DMS153 treated with DMSO at 0.1 percent for 48 hours (cell line): ENCODE data around the gene ENKD1.

Source experiments
- DNase-seq: peaks from one replicate; lab custom pipeline; 2025; ENCODE audit not compliant: unreplicated experiment; lab: John Stamatoyannopoulos, UW

Gene ENKD1

DNA sequence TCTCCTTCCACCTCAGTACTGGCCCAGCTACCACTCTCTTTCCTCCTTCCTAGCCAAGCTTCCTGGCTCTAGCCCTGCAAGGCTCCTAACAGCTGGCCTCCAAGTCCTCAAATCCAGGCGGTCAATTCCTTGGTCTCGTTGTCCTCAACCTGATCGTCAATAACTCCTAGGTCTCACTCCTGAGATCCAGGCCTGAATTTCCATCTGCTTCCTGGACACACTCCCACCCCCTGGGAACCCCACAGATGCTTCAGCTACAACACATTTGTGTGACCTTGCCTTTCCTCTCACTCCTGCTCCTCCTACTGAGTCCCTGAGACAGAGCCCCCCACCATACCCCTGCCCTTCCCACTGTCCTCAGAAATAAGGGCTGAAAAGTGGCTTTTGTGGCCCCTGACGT, 2.3 kb downstream of the ENKD1 start:
- no peak for DNase-seq

DNA sequence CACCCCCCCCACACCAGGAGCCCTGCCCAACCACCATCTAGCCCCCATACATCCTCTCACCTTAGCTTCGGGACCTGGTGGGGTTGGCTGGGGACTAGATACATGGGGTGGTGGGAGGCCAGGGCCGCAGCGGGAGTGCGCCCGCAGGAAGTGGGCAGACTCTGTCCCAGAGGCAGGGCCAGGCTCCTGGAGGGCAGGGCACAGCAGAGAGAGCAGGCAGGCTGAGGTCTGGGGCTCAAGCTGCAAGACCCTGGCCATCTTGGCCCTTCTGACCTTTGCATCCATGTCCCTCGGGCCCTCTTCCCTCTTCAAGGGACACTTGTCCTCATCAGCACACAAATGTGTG, 2.7 kb downstream of the ENKD1 start:
- no peak for DNase-seq

DNA sequence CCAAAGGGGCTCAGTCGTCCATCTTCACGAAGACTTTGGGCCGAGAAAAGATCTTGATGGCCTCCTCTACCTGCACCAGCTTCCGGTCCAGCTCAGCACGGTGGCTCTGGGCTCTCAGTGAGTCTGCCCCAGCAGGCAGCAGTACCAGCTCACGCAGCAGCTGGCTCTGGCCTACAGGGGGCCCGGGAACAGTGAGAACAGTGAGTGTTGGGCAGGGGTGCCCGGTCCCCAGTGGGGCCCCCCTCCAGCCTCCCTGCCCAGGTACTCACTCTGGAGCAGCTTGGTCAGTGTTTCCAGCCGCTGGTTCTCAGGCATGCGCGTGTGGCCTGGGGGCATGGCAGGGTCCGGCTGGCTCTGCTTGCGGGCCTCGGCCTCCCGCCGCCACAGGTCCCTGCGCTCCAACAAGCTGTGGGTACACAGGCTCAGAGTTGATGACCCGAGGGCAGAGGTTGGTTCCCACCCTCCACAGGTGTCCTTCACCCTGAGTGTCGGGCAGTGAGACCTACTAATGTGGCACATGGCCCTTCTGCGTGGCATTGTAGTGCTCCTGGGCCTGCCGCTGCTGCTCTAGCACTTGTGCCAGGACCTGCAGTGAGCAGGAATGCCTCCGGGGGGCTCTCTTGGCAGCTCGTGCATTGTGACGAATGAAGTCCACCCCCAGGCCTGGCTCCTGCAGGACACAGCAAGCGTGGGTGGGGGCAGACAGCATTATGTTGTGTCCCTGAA, 3.2 kb downstream of the ENKD1 start:
- no peak for DNase-seq

DNA sequence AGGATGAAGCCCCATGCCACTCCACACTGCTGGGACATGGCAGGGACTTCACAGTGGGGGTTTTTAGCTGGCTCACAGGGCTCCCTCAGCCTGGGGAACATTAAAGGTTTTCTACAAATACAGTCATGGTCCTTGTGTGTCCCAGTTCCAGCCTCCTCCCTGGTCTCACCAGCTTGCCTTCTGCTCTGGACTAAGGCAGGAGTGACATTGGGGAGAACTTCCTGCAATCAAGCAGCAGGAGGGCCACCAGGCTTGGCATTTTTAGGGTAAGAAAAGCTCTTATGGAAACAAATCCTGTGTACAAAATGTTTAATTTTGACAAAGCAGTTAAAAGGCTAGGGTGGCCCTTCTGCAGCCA, 3.9 kb downstream of the ENKD1 start:
- no peak for DNase-seq

DNA sequence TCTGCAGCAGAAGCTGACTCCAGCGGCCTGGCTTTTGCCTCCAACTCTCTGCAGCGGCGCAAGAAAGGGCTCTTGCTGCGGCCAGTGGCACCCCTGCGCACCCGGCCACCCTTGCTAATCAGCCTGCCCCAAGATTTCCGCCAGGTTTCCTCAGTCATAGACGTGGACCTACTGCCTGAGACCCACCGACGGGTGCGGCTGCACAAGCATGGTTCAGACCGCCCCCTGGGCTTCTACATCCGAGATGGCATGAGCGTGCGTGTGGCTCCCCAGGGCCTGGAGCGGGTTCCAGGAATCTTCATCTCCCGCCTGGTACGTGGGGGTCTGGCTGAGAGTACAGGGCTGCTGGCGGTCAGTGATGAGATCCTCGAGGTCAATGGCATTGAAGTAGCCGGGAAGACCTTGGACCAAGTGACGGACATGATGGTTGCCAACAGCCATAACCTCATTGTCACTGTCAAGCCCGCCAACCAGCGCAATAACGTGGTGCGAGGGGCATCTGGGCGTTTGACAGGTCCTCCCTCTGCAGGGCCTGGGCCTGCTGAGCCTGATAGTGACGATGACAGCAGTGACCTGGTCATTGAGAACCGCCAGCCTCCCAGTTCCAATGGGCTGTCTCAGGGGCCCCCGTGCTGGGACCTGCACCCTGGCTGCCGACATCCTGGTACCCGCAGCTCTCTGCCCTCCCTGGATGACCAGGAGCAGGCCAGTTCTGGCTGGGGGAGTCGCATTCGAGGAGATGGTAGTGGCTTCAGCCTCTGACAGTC, 4.5 kb downstream of the ENKD1 start:
- DNase-seq: no peak

DNA sequence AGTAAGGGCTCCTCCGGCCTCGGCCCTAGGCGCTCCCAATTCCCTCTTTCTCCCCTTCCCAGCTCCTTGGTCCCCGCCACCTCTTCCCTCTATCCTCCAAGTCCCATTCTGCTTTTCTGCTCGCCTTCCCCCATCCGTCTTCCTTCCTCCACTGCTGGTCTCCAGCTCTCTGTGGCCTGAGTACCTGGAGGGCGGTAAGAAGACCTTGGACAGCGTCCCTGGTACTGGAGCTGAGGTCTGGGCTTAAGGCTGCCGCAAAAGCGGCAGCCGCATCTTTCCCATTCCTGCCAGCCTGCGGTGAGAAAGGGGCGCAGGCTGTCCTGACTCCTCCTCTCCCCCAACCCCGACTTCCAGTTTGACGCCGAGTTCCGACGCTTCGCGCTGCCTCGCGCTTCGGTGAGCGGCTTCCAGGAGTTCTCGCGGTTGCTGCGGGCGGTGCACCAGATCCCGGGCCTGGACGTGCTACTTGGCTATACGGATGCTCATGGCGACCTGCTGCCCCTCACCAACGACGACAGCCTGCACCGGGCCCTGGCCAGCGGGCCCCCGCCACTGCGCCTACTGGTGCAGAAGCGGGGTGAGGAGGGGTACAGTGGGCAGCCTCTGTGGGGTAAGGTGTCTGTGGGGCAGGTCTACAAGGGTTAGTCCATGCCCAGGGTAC, 5.3 kb downstream of the ENKD1 start:
- no peak for DNase-seq

- peak; percentile 96 for DNase-seq
Observed at GRCh38 chr16:67660564-67661028, 6.0 kb downstream of the ENKD1 start, which contains the start of gene PARD6A. TSS of gene PARD6A (plus strand) at chr16:67660960. CDS start at chr16:67661039, 79 bp downstream.

- DNase-seq: peak; percentile 81
Observed at GRCh38 chr16:67659675-67660563, 6.6 kb downstream of the ENKD1 start, which contains the start of gene ACD. TSS of gene ACD (minus strand) at chr16:67660260. CDS start at chr16:67660220, 40 bp downstream.

DNA sequence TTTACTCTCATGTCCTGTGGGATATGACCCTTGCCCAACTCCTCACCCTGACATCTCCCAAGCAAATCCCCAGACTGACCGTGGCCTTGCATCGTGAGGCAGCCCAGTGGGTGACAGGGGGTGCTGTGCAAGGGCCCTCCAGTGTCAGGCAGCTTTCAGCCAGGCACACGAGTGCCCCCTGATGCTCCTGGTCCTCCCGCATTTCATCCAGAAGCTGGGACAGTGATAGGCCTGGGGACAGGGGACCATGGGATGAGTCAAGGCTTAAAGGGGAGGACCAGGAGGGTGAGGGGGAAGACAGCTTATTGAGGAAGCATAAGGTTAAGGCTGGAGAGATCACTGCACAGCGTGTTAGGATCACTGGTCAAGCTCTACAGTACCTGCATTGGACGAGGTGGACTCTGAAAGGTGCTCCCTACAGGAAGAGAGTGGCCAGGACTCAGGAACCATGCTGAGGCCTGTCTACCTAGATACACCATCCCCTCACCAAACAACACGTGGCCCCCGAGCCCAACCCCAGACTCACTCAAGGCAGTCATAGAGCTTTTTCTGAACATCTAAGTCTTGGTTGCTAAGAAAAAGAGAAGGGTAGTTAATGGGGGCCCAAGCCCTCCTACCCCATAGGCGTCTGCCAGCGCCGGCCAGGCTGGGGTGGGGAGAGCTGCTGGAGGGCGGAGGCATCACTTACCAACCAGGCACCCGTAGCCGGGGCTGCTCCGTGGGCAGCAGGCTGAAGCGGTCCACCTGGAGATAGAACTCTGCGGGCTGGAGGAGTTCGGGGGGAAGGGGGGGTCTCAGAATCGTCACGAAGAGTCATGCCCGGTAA, 7.5 kb downstream of the ENKD1 start:
- DNase-seq: no peak

DNA sequence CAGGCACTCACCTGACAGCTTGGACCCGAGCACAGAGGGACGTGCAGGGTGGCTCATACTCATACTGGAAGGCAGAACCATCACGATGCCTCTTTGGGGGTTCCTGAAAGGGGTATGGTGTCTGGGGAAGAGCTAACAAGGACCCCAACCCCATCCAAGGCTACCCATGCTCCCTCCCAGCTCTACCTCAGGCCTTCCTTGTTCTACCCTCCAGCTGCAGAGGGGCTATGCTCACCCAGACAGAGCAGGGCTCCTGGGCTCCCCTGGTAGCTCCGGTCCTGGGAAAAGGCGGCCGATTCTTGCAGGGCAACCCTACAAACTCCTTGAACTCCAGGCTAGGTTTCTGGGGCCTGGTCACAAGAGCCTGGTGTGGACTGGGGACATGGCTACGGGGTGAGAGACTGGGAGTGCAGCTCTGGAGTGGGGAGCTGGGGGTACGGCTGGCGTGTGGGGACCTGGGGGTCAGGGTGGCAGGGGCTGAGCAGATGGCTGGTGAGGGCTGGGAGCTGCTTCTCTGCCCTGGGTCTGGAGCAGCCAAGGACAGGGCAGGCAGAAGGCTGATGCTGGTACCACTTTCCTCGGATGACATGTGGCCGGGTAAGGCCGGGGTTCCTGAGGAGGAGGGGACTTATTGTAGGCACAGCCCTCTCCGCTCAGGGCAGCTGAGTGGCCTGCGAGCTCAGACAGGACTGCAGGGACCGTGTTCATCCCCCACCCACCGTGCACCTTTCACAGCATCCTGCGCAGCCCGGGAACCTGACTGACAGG, 8.6 kb downstream of the ENKD1 start:
- no peak for DNase-seq

DNA sequence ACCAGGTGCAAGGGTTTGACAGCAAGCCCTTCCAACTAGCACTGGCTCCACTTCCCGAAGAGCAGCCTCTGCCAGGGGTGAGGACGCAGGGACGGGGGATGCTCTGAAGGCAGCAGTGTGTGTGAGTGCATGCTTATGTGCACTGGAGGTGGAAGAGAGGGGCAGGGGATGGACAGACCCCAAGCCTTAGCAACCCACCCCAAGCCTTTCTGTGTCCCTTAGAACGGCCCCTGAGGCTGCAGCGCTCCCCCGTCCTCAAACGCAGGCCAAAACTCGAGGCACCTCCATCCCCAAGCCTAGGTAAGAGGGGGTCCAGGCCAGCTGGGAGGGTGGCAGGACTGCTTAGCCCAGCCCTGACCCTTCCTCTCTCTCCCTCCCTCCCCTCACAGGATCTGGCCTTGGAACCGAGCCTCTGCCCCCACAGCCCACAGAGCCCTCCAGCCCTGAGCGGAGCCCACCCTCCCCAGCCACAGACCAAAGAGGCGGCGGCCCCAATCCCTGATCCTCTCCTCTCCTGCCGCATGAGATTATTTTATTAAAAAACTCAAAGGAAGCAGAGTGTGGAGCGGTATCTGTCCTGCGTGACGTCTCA, 9.4 kb downstream of the ENKD1 start:
- no peak for DNase-seq

DNA sequence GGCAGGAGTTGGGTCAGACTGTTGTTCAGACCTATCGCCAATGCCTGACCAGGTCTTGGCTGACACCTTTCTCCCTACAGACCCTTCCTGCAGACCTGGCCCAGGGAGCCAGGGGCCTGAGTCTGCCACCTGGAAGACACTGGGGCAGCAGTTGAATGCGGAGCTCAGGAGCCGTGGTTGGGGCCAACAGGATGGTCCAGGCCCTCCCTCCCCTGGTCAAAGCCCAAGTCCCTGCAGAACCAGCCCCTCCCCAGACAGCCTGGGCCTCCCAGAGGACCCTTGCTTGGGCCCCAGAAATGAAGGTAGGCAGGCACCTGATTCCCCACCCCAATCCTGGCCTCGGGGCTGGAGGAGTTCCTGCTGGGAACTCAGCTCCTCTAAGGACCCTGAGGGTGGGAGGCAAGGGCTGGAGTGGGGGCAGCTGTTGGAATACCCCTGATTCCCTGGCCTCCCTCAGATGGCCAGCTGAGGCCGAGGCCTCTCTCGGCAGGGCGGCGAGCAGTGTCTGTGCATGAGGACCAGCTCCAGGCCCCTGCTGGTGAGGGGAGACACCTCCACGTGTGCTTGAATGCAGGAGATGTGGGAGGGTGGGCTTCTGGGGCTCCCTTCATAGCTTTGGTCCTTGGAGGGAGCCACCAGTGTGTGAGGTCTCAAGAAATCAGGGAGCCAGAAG, 10.1 kb downstream of the ENKD1 start:
- no peak for DNase-seq

- DNase-seq: no peak
Observed at GRCh38 chr16:67655363-67655762, 11.2 kb downstream of the ENKD1 start.

- DNase-seq: no peak
Observed at GRCh38 chr16:67654403-67654911, 12.1 kb downstream of the ENKD1 start.

DNA sequence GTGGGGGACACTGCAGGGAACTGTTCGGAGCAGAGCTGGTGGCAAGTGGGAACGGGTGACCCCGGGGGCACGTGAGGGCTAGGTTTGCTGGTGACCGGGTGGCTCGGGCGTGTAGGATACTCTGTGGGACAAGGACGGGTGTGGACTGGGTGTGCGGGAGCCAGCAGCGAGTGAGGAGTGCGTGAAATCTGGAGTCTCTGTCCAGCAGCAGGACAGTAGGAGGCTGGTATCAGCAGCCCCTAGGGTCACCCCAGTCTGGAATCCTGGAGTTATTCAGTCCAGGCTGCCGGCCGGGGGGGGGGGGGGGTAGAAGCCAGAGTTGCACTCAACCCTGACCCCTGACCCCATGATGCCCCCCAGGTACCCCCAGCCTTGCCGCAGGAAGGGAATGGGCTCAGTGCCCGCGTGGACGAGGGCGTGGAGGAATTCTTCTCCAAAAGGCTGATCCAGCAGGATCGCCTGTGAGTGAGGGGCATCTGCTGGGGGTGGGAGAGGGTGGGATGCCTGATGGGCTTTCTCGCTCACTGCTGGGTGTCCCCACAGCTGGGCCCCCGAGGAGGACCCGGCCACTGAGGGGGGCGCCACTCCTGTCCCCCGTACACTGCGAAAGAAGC, 12.7 kb downstream of the ENKD1 start:
- no peak for DNase-seq

DNA sequence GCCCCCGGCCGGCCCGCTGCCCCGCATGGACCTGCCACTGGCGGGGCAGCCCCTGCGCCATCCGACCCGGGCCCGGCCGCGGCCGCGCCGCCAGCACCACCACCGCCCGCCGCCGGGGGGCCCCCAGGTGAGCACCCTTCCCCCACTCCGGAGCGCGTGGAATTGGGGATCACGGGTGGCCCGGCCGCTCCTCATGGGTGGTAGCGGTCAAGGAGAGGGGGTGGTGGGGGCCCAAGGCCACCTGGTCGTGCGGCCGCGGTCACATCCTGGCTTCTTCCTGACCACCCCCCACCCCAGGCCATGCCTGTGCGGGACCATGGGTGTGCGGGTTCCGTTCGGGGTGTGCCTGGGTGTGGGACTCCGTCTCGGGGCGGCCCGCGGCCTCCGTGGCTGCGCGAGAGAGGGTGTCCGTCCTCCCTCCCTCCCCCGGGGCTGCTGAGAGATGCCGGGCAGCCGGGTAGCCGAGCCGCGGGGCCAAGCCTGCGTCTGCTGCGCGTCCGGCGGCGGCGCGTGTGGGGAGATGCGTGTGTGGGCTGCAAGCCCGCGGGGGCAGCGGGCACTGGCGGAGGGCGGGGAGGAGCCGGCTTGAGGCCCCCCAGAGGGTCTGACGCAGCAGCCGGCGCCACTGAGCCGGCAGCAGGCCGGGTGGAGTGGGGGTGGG, 13.3 kb downstream of the ENKD1 start:
- DNase-seq: no peak

GRCh38 chr16:67652578-67653127, 13.9 kb downstream of the ENKD1 start:
- DNase-seq: no peak
